GM21515 (cell line): Measurements from ENCODE around the gene AFF1.
A peak's percentile ranks its signal among the peaks of the same experiment; 100 is the strongest.
"Not testable (repeated sequence)": the region's sequence is repeated elsewhere in the genome, so short reads cannot be mapped to it uniquely, and the experiment has no call there.

Source experiments
- ATAC-seq: cut with Tn5 transposase; IDR thresholded peaks from one replicate; pipeline ENCODE4 v1.9.1; 2021; ENCODE audit not compliant: unreplicated experiment

AFF1 gene

DNA sequence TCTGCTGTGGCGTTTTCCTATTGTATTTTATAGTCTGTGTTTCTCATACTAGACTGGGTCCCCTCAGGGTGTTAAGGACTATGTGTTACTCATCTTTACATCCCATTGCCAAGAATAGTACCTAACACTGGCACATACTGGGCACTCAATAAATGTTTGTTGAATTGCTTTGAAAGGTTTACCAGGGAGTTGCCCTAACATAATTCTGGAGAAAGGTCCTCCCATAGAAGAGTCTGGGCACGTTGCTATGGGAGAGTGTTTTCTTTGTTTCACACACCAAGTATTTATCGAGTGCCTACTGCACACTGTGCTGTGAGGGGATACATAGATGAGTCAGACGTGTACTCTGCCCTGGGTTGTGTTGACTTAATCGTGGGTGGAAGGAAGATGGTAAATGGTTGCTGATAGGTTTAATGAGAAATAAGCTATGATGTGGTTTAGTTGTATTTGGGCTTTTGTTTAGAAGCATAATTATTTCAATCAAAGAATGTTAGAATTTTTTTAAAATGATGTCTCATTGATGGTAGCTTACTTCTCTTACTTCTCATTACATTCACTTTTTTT is 42.9 kb downstream of the AFF1 start:
- ATAC-seq, result peak; percentile 65

DNA sequence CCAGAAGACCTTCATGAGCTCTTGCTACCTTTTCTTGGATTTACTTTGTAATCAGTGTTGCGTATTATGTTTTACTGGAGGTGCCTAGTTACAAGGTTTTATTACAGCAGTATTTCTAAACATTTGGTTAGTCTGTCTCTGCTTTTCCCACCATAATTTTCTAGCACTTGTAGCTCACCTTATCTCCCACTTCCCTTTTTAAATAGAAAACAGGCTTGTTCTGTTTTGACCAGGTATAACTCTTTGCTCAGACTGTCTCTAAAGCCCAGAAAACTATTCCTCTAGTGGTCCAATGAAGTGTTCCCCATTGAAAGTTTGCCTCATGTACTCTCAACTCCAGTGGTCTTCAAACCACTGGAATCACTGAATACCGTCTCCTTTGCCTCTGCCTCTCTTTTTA is 43.9 kb downstream of the AFF1 start:
- ATAC-seq, result no peak

DNA sequence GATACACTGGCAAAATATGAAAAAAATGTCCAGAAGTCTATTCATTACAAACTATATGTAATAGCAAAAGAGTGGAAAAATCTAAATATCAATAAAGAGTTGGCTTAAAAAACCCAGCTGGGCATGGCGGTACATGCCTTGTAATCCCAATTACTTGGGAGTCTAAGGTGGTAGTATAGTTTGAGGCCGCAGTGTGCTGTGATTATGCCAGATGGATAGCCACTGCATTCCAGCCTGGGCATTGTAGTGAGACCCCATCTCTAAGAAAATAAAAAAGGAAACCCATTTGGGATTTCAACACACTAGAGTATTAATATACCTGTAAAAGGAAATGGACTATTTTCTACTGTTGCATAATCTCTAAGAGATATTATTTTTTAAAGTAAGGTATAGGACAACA is 45.4 kb downstream of the AFF1 start:
- ATAC-seq, result no peak

DNA sequence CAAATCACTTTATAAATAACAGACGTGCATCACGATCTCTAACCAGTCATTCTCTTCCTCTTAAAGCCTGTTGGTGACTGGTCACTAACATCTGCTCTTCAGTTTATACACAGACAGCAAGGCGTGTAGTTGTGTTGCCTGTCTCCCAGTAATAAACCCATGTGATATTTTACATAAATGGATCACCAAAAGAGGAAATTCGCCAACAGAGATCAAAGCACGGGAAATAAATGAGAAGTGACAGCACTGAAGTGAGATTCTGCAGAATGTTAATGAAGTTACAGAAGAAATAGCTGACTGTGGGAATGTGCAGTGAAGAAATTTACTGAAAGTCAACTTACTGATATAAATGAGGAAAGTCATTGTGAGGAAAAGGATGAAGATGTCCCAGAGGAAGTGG is 47.0 kb downstream of the AFF1 start:
- no peak for ATAC-seq

DNA sequence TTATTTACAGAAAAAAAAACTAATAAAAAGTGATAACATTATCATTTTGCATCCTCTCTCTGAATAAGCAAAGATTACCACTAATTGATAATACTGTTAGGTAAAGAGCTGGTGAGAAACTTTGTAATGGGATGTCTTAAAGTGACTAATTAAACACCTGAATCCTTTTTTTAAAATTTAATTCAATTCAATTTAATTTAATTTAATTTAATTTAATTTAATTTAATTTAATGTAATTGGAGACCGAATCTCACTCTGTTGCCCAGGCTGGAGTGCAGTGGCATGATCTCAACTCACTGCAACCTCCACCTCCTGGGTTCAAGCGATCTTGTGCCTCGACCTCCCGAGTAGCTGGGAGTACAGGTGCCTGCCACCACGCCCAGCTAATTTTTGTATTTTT is 51.0 kb downstream of the AFF1 start:
- not testable (repeated sequence) for ATAC-seq

DNA sequence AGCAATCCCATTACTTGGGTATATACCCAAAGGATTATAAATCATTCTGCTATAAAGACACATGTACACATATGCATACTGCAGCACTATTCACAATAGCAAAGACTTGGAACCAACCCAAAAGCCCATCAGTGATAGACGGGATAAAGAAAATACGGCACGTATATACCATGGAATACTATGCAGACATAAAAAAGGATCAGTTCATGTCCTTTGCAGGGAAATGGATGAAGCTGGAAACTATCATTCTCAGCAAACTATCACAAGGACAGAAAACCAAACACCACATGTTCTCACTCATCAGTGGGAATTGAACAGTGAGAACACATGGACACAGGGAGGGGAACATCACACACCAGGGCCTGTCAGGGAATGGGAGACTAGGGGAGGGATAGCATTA is 54.8 kb downstream of the AFF1 start:
- not testable (repeated sequence) for ATAC-seq

DNA sequence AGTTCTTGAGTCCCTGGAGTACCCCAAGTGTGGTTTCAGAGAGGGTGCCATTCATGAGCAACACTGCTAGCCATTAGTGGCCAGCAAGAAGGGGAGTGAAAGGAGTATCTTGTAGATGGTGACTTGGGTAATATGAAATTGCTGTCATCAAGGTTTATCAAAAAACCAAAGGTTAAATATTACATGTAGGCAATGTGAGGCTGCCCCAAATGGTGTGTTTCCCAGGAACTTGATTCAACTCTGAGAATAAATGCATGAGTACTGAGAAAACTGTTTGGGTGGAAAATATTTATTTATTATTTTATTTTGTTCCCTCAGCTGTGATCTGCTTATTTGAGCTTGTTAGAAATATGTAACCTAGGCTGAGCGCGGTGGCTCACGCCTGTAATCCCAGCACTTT is 55.7 kb downstream of the AFF1 start:
- no peak for ATAC-seq

DNA sequence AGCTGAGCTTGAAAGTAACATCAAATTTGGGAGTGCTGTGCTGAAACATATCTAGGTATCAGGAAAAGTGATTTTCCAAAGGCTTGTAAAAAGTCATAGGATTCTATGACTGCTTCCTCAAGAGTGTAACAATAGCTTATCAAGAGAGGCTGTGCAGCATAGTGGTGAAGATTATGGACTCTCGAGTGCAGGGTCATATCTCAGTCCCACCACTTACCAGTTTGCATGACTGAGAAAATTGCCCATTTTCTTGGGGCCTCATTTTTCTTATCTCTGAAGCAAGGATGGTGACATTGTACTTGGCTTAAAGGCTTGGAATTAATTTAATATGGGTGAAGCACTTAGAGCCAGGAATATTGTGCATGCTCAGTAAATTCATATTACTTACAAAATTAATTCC is 57.2 kb downstream of the AFF1 start:
- ATAC-seq, result no peak

DNA sequence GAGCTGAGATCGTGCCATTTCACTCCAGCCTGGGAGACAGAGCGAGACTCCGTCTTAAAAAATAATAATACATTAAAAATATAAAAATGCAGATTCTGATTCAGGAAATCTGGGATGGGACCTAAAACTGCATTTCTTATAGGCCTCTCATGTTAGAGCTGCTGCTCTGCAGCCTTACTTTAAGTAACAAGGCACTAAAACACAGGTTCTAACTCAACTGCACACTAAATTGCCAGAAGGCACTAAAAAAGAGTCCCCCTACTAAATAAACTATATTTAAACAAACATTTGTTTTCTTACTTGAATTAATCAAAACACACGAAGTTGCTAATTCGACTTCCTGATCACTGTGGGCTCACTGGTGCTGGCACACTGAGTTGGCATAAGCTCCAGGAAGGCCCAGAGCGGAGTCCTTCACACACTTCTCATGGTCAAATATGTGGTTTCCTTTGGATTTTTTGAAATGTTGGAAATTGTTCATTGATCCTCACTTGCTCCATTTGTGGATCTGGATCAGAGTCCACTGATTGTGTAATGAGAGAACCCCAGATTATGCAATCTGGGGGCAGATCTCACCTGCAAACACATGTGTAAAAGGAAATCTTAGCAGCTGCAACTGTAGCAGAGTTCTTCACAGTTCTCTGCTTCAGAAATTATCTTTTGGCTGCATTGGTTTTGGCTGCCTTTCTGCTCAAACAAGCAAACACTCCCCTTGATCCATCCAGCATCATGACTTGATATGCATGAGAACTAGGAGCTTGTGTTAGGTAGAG is 59.3 kb downstream of the AFF1 start:
- ATAC-seq, result no peak

DNA sequence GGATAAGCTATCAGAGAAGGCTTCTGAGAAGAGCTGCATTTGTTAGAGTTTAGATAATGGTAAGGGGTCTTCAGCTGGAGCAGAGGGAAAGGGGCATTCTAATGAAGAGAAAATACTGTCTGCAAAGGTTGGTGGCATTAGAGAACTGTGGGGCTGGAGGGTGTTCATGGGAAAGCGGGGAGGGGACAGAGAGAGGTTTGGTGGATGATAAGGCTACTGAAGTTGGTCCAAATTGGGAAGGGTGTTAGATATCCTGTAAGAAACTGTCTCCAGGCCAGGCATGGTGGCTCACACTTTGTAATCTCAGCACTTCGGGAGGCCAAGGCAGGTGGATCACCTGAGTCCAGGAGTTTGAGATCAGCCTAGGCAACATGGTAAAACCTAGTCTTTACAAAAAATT is 59.9 kb downstream of the AFF1 start:
- no peak for ATAC-seq

DNA sequence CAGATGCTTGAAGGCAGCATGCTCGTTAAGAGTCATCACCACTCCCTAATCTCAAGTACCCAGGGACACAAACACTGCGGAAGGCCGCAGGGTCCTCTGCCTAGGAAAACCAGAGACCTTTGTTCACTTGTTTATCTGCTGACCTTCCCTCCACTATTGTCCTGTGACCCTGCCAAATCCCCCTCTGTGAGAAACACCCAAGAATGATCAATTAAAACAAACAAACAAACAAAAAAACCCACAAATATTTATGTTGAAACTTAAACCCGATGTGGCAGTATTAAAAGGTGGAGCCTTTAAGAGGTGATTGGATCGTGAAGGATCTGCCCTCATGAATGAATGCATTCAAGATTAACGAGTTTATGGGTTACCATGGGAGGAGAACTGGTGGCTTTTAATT is 61.7 kb downstream of the AFF1 start:
- ATAC-seq, result not testable (repeated sequence)

DNA sequence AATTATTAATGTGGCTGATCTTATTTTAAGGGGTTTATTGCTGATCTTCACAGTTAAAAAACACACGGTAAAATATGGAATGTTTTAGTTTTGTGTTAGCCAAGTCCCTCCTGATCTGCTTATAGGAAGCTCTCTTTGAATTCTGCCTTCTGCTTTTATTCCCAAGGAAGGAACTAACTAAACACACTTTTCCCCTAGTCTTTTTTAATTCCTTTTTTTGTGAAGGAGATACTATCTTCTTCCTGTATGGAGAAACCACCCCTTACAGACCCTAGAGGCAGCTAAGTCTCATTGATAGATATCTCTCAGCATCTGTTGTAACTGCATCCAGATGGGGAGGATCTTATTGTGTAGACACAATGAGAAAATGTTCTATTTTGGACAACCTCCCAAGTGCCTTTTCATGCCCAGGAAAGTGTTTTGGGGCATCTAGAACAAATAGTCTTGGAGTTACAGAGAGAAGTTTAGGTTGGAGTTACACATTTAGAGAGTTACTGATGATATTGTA is 64.4 kb downstream of the AFF1 start:
- ATAC-seq, result no peak

DNA sequence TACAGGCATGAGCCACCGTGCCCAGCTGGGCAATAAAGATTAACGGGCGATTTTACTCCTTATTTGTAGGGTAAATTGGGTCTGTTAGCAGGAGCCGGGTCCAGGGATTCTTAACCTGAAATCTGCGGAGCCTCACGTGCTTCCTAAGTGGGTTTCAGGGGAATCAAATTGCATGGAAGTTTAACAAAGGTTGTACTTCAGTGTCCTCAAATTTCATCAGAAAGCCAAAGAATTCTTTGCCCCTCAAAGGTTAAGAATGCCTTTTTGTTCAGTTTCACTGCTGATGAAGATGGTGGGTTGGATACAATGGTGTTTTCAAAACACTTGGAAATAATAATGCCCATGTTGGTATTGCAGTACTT is 67.9 kb downstream of the AFF1 start:
- ATAC-seq, result no peak

DNA sequence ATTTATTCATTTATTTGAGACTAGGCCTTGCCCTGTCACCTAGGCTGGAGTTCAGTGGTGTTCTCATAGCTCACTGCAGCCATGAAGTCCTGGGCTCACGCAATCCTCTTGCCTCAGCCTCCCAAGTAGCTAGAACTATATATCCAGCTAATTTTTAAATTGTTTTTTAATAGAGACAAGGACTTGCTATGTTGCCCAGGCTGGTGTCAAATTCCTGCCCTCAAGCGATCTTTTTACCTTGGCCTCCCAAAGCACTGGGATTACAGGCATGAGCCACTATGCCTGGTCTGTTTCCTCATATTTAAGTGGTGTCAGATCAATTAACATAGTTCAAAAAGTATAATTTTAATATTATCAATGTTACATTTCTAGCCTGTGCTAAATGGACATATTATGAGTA is 68.5 kb downstream of the AFF1 start:
- no peak for ATAC-seq

DNA sequence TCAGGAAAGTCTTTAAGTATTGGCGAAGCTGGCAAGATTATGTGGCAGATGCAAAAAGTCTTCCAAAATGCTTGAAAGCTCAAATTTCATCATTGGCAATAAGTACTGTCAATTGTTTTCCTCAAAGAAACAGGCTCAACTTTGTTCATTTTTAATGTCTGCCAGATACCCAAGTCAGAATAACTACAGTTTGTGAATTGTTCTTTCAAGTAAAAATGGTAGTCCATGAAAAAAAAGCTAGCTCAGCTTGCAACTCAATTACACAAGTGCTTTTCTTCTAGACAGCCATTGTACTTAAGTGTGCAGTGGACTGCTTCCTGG is 70.5 kb downstream of the AFF1 start:
- ATAC-seq, result no peak

DNA sequence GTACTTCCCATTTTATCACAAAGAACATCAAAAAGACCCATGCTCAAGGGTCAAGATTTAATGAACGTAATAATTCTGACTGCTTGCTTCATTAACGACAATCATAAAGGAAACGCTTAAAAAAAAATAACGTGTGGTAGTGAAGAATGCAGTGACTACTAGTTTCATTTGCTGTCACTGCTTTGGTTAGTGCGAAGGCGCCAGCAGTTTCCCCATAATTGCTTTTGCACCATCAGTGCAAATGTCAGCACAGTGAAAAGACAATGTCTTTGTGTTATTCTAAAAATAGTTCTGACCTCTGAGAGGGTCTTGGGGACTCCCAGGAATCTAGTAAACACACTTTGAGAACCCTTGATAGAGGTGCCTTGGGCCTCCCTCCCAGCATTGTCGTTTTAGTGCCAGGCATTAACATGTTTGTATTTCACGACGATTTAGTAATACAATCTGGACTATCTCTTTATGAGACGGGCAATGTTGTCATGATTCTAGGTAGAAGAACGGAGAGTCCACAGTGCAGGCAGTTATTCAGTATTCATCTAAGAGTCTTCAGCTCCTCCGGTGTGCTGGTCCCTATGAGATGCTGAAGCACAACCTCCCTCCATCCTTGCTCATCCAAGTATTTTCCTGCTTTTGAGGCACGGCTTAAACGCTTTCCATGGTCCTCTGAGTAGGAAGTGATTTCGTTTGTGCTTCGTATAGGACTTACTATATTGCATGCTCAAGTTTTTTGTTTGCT is 71.0 kb downstream of the AFF1 start:
- ATAC-seq, result no peak

DNA sequence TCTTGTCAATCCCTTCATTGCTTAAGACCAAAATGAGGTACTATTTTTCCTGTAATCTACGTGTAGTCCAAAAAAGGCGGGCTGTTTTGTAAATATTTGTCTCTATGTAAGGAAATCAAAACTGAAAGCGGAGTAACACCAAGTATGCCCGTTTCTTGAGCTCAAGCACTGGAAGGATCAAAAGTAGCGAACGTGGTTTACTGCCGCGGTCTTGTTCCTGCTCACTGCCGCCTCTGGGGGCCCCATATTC is 71.5 kb downstream of the AFF1 start:
- peak; percentile 57 for ATAC-seq

DNA sequence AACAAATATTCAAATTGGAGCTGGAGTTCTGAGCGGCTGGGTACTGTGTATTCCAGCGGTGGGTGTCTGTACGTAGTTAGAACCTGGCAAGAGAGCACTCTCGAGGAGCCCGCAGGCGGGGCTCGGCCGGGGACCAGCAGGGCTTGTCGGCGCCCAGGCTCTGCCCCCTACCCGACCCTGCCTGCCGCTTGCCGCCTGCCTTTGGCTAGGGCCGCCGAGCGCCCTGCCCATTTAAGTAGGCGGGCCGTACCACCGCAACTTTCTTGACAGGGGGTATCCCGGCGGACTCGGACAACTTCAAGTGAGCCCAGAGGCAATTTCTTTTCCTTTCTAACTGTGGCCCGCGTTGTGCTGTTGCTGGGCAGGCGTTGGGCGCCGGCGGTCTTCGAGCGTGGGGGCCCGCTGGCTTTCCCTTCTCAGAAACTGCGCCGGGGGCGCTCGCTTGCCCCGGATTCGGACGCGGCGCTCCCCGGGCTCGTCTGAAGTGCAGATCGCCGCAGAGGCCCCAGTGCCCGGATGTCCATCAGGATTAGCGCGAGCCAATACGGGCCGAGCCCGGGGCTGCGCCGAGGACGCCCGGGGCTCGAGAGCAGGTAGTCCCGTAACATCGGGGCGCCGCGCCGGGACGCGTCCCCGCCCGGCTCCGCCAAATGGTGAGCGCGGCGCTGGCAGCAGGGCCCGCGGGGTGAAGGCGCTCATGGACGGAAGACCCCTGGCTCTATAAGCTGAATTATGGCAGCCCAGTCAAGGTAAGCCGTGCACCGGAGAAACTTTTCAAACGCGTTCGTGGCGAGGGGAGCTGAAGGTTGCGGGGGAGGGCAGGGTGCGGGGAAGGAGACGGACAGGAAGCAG is 72.1 kb downstream of the AFF1 start:
- ATAC-seq, result peak; percentile 62

DNA sequence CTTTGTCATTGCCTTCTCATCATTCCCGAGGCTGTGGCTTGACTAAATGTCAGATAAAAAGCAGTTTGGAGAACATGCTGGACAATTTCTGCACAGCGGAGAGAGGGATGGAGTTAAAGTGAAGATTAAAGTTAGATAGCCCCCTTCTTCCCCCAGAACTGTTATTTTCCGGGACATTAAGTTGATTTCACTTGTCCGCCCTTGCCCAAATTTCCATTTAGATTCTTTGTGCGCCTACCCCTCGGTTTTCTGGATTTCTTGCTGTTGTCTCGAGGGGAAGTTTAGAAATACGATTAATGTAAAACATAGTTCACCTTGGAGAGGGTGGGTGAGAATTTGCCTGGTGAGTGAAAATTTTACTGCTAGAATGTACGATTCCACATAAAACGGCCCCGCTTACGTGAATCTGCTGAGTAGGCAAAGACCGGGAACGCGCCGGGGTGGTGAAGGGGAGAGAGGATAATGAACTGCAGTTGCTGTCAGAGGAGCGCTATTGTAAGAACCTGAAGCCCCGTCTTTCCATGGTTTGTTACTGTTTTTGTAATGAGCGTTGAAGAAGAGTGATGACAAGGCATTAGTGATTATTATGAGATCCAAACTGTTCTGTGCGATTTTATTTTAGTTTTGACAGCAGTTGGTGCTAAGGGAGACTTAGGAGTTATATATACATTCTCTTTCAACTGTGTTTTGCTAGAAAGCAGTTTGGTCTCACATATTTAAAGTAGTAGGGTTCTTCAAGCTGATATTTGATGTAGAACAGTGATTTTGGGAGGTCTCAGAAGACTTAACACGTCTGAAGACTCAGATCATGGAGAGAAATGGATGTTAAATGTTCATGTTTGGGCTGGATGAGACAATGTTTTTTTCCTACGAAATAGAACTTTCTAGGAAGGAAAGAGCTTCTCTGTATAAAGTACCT is 73.0 kb downstream of the AFF1 start:
- ATAC-seq, result no peak

DNA sequence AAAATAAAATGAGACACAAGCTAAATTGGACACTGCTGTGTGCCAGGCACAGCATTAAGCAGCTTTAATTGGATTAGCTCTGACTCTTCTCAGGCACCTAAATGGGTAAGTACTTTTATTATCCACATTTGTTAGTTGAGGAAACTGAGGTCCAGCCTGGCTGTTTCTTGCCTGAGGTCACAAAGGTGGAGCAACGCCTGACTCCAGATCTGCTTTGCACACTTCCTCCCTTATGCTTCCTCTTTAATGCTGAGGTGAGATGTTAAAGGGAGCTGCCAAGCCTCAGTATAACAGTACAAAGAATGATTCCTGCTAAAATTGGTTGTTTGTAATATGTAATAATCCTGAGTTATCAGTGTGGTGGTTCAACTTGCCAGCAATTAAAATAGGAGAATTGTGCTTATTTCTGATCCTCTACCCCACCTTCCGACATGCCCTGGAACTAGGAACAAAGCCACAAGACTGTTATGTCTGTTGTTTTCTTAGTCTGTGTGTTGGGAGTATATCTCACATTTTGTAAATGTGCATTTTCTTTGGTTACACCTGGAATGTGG is 74.4 kb downstream of the AFF1 start:
- no peak for ATAC-seq
